Measurements from ENCODE around the gene WSCD2.
"Not testable (repeated sequence)": the region's sequence is repeated elsewhere in the genome, so short reads cannot be mapped to it uniquely, and the experiment has no call there.

The WSCD2 gene

GRCh38 chr12:108194585-108194984 lies 65.5 kb downstream of the WSCD2 start:
- no peak for DNase-seq (ENCODE audit: low read depth, low spot score)

GRCh38 chr12:108196319-108196718 lies 67.2 kb downstream of the WSCD2 start:
- no peak for DNase-seq (ENCODE audit: low read depth, low spot score)

GRCh38 chr12:108196921-108197320 lies 67.8 kb downstream of the WSCD2 start:
- DNase-seq (ENCODE audit: low read depth, low spot score) = no peak

- no peak for DNase-seq (ENCODE audit: low read depth, low spot score)
These were observed 69.0 kb downstream of the WSCD2 start for GRCh38 chr12:108198043-108198442.

- no peak for DNase-seq (ENCODE audit: low read depth, low spot score)
These were observed 70.0 kb downstream of the WSCD2 start for GRCh38 chr12:108199106-108199505.

GRCh38 chr12:108201808-108202207 lies 72.7 kb downstream of the WSCD2 start:
- no peak for DNase-seq (ENCODE audit: low read depth, low spot score)

- no peak for DNase-seq (ENCODE audit: low read depth, low spot score)
These were observed 75.3 kb downstream of the WSCD2 start for GRCh38 chr12:108204117-108204987.

GRCh38 chr12:108205864-108206263 lies 76.8 kb downstream of the WSCD2 start:
- no peak for DNase-seq (ENCODE audit: low read depth, low spot score)

GRCh38 chr12:108207791-108208730 lies 79.0 kb downstream of the WSCD2 start:
- DNase-seq (ENCODE audit: low read depth, low spot score) = no peak

- no peak for DNase-seq (ENCODE audit: low read depth, low spot score)
These were observed 80.9 kb downstream of the WSCD2 start for GRCh38 chr12:108210001-108210400.

GRCh38 chr12:108211157-108211556 lies 82.1 kb downstream of the WSCD2 start:
- DNase-seq (ENCODE audit: low read depth, low spot score) = no peak

- no peak for DNase-seq (ENCODE audit: low read depth, low spot score)
These were observed 84.9 kb downstream of the WSCD2 start for GRCh38 chr12:108213871-108214445.

GRCh38 chr12:108214486-108214885 lies 85.4 kb downstream of the WSCD2 start:
- peak; percentile 57 for DNase-seq (ENCODE audit: low read depth, low spot score)

GRCh38 chr12:108215458-108215857 lies 86.4 kb downstream of the WSCD2 start:
- no peak for DNase-seq (ENCODE audit: low read depth, low spot score)

GRCh38 chr12:108218921-108219320 lies 89.8 kb downstream of the WSCD2 start:
- no peak for DNase-seq (ENCODE audit: low read depth, low spot score)

- not testable (repeated sequence) for DNase-seq (ENCODE audit: low read depth, low spot score)
These were observed 96.0 kb downstream of the WSCD2 start for GRCh38 chr12:108225101-108225500.

GRCh38 chr12:108226866-108227265 lies 97.8 kb downstream of the WSCD2 start:
- no peak for DNase-seq (ENCODE audit: low read depth, low spot score)

- DNase-seq (ENCODE audit: low read depth, low spot score) = no peak
These were observed 99.7 kb downstream of the WSCD2 start for GRCh38 chr12:108228746-108229145.

- no peak for DNase-seq (ENCODE audit: low read depth, low spot score)
These were observed 102.2 kb downstream of the WSCD2 start for GRCh38 chr12:108231109-108231905.

GRCh38 chr12:108231909-108232434 lies 102.9 kb downstream of the WSCD2 start:
- DNase-seq (ENCODE audit: low read depth, low spot score) = no peak

GRCh38 chr12:108232565-108232964 lies 103.5 kb downstream of the WSCD2 start:
- no peak for DNase-seq (ENCODE audit: low read depth, low spot score)

Measured in astrocyte of the hippocampus (primary cell).